C4-2B (cell line): ENCODE data around the gene OGG1.

ENCODE experiments used
- ZFX ChIP-seq: fragments of 450-650 bp; IDR thresholded peaks from 2 replicates; pipeline ENCODE4 v1.6.1; 2017
- TF ChIP-seq, protein P1 (sequence below): fragments of 450-650 bp; conservative IDR thresholded peaks from 2 replicates; pipeline ENCODE4 v1.5.1; 2017; ENCODE audit warnings: mild to moderate bottlenecking

- TF ChIP-seq, protein P1, sequence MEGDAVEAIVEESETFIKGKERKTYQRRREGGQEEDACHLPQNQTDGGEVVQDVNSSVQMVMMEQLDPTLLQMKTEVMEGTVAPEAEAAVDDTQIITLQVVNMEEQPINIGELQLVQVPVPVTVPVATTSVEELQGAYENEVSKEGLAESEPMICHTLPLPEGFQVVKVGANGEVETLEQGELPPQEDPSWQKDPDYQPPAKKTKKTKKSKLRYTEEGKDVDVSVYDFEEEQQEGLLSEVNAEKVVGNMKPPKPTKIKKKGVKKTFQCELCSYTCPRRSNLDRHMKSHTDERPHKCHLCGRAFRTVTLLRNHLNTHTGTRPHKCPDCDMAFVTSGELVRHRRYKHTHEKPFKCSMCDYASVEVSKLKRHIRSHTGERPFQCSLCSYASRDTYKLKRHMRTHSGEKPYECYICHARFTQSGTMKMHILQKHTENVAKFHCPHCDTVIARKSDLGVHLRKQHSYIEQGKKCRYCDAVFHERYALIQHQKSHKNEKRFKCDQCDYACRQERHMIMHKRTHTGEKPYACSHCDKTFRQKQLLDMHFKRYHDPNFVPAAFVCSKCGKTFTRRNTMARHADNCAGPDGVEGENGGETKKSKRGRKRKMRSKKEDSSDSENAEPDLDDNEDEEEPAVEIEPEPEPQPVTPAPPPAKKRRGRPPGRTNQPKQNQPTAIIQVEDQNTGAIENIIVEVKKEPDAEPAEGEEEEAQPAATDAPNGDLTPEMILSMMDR: no peak
- TF ChIP-seq ZFX: no peak
Measured at GRCh38 chr3:9713142-9713541, 36.6 kb upstream of the OGG1 start.
